ENCODE results near the gene MARCHF4. TPM values are rescaled to one million over a fixed set of nuclear protein-coding genes. Genes with fewer than 3 reads are reported as not detected.

Gene MARCHF4
- total RNA-seq, 1 experiment from 2014 or later, result 1.3 TPM

GRCh38 chr2:216372761-216373291 lies 543 bp upstream of the MARCHF4 start:
- in situ Hi-C loops (cut with HindIII; ENCODE audit: low pct_unique_long_range_greater_than_20kb, low sequenced_read_pairs), result no loop called here
- POLR2A ChIA-PET, result no interaction called here
- BruUV-seq (replicated peaks), result no TSS peak

More at GRCh38 chr2:216372761-216373291, 543 bp upstream of the MARCHF4 start:
- H3K27me3 ChIP-seq (ENCODE audit: control insufficient read depth, insufficient read depth, low read length), result peaks cover 23% of the 10 kb centered on the region
- peaks cover 14% of the 10 kb centered on the region; the same call in 1 of the 2 replicates for H3K4me1 ChIP-seq (ENCODE audit: control insufficient read depth, insufficient read depth, low read length)
- TF ChIP-seq REST (IDR thresholded peaks at IDR 0.05; ENCODE audit: insufficient read depth in 1 of 2, low read depth in 2 of 2, low read length in 1 of 2) (no peak), POLR2AphosphoS5 (IDR thresholded peaks at IDR 0.05; ENCODE audit: low read depth, low read length) (no peak), SIN3A (IDR thresholded peaks at IDR 0.05; ENCODE audit: borderline replicate concordance, insufficient read depth, low read depth, low read length) (no peak), CTCF (IDR thresholded peaks at IDR 0.05) (no peak), TCF7L2 (IDR thresholded peaks at IDR 0.05; ENCODE audit: low read depth, low read length) (no peak)
- no peaks in the 10 kb centered on the region for H3K36me3 ChIP-seq (ENCODE audit: control insufficient read depth, insufficient read depth, low read length)
- no peak overlapping the region for H3K27ac ChIP-seq (ENCODE audit: low read length)
- DNase-seq (ENCODE audit: low read depth, low spot score) (peak; percentile 67), ATAC-seq (peak; percentile 36; the same call in 1 of the 2 replicates)
- H3K4me3 ChIP-seq (ENCODE audit: low read depth in 2 of 2, low read length in 2 of 2), result peak overlapping the region; percentile 28 to 38; a peak in 2 of 4 replicates
- intact Hi-C loops (cut with micrococcal nuclease; ENCODE audit: unreplicated experiment), result no loop called here
- H3K9me3 ChIP-seq (ENCODE audit: control insufficient read depth, insufficient read depth, low read depth, low read length), result no peaks in the 10 kb centered on the region
- CTCF ChIA-PET, result interaction anchor here (0.6 kb wide), 2 partner anchors 26 to 132 kb away, joined by 3 to 4 read pairs; no protein-coding TSS in a partner anchor
